Measurements from ENCODE around the gene RMND5B. TPM values are rescaled to one million over a fixed set of nuclear protein-coding genes. Genes with fewer than 3 reads are reported as not detected.

The RMND5B gene
- total RNA-seq, 1 experiment from 2014 or later, result 17.6 TPM

GRCh38 chr5:178113841-178114324 is 16.9 kb upstream of the RMND5B start:
- no peak for DNase-seq (ENCODE audit: low read depth)

GRCh38 chr5:178114325-178115135 is 16.3 kb upstream of the RMND5B start:
- no peak for DNase-seq (ENCODE audit: low read depth)

- no peak for DNase-seq (ENCODE audit: low read depth)
These were observed 15.5 kb upstream of the RMND5B start for GRCh38 chr5:178115136-178115813.

GRCh38 chr5:178115814-178116142 is 15.0 kb upstream of the RMND5B start:
- DNase-seq (ENCODE audit: low read depth), result no peak

GRCh38 chr5:178116143-178116885 is 14.5 kb upstream of the RMND5B start:
- DNase-seq (ENCODE audit: low read depth), result no peak

GRCh38 chr5:178117923-178118701 is 12.7 kb upstream of the RMND5B start:
- no peak for DNase-seq (ENCODE audit: low read depth)

- DNase-seq (ENCODE audit: low read depth), result no peak
These were observed 10.8 kb upstream of the RMND5B start for GRCh38 chr5:178119915-178120606.

- peak; percentile 47 for DNase-seq (ENCODE audit: low read depth)
These were observed 10.0 kb upstream of the RMND5B start for GRCh38 chr5:178120607-178121357.

- no peak for DNase-seq (ENCODE audit: low read depth)
These were observed 9.2 kb upstream of the RMND5B start for GRCh38 chr5:178121391-178122276.

GRCh38 chr5:178122346-178122745 is 8.5 kb upstream of the RMND5B start:
- no peak for DNase-seq (ENCODE audit: low read depth)

GRCh38 chr5:178123094-178123965 is 7.5 kb upstream of the RMND5B start:
- no peak for DNase-seq (ENCODE audit: low read depth)

- DNase-seq (ENCODE audit: low read depth), result no peak
These were observed 6.6 kb upstream of the RMND5B start for GRCh38 chr5:178123966-178124925.

- no peak for DNase-seq (ENCODE audit: low read depth)
These were observed 5.4 kb upstream of the RMND5B start for GRCh38 chr5:178125253-178125906.

- no peak for DNase-seq (ENCODE audit: low read depth)
These were observed 4.3 kb upstream of the RMND5B start for GRCh38 chr5:178126556-178126955.

- DNase-seq (ENCODE audit: low read depth), result peak; percentile 36
These were observed 3.4 kb upstream of the RMND5B start for GRCh38 chr5:178127300-178128009.

GRCh38 chr5:178129296-178129695 is 1.5 kb upstream of the RMND5B start:
- DNase-seq (ENCODE audit: low read depth), result no peak
